MCF 10A (cell line): ENCODE data around the gene TM9SF2. TPM values are rescaled to one million over a fixed set of nuclear protein-coding genes. Genes with fewer than 3 reads are reported as not detected.

Source experiments
- BruUV-seq: library from RNA; stranded (reverse); fragments of 400-500 nt; replicated peaks from 2 replicates; lab custom pipeline; 2021; lab: Mats Ljungman, UMichigan
- CTCF ChIA-PET: fragments of 300-600 bp; sonication (Branson Sonifier 250); formaldehyde crosslinking; extraction: SDS; loops from one replicate; lab custom pipeline; 2021; ENCODE audit warnings: antibody characterized with exemption, inconsistent platforms; lab: Yijun Ruan, JAX
- POLR2A ChIA-PET: fragments of 300-600, 350-650 bp; sonication (Branson Sonifier 250); formaldehyde crosslinking; extraction: SDS; loops from one replicate; lab custom pipeline; 2020; ENCODE audit warnings: antibody characterized with exemption, inconsistent platforms; lab: Yijun Ruan, JAX
- DNase-seq: peaks from one replicate; pipeline ENCODE4 v3.0.0-alpha.2; 2018; ENCODE audit not compliant: unreplicated experiment
- H3K27ac Mint-ChIP-seq: one replicate; pipeline ENCODE4 v1.8.0; 2022; ENCODE audit warnings: mild to moderate bottlenecking, low read depth, mixed read lengths; ENCODE audit not compliant: unreplicated experiment
- H3K27me3 Mint-ChIP-seq: one replicate; pipeline ENCODE4 v1.8.0; 2022; ENCODE audit warnings: mixed read lengths; ENCODE audit not compliant: insufficient read depth, unreplicated experiment
- H3K36me3 Mint-ChIP-seq: one replicate; pipeline ENCODE4 v1.8.0; 2022; ENCODE audit warnings: mild to moderate bottlenecking, moderate library complexity, mixed read lengths; ENCODE audit not compliant: insufficient read depth, unreplicated experiment
- H3K4me1 Mint-ChIP-seq: one replicate; pipeline ENCODE4 v1.8.0; 2022; ENCODE audit warnings: mixed read lengths; ENCODE audit not compliant: insufficient read depth, unreplicated experiment
- H3K4me3 Mint-ChIP-seq: one replicate; pipeline ENCODE4 v1.8.0; 2022; ENCODE audit warnings: mild to moderate bottlenecking, moderate library complexity, mixed read lengths; ENCODE audit not compliant: unreplicated experiment
- H3K9me3 Mint-ChIP-seq: one replicate; pipeline ENCODE4 v1.8.0; 2022; ENCODE audit warnings: mixed read lengths; ENCODE audit not compliant: unreplicated experiment
- CTCF ChIP-seq: fragments of 200-600 bp; IDR thresholded peaks from one replicate; pipeline ENCODE4 v1.8.0; 2022; ENCODE audit warnings: antibody characterized with exemption, mild to moderate bottlenecking; ENCODE audit not compliant: unreplicated experiment
- intact Hi-C: fragments of 100-400 bp; cut with micrococcal nuclease; formaldehyde crosslinking; loops from 2 replicates; pipeline ENCODE4 v1.14.1; 2022
- total RNA-seq: library from RNA; stranded (reverse); gene quantifications from 2 replicates; pipeline ENCODE4 v1.2.3, GENCODE V29; 2022

Gene TM9SF2
- total RNA-seq, 1 experiment from 2014 or later: 71.1 TPM

- DNase-seq: peak; percentile 59
- Mint-ChIP-seq H3K27ac (no peak overlapping the region), H3K27me3 (peaks cover 15% of the 10 kb centered on the region), H3K4me1 (peaks cover 17% of the 10 kb centered on the region), H3K36me3 (no peaks in the 10 kb centered on the region), H3K4me3 (no peak overlapping the region), H3K9me3 (no peaks in the 10 kb centered on the region)
- TF ChIP-seq CTCF: no peak
- ChIA-PET POLR2A (interaction anchor here (0.6 kb wide), 1 partner anchor 1478 kb away, joined by 3 read pairs; no protein-coding TSS in a partner anchor), CTCF (interaction anchor here (1.0 kb wide), 1 partner anchor 22 kb away, joined by 3 read pairs; no protein-coding TSS in a partner anchor)
- intact Hi-C loops: no loop called here
- no TSS peak for BruUV-seq
Observed at GRCh38 chr13:99469041-99469440, 32.2 kb upstream of the TM9SF2 start.

- DNase-seq: no peak
- Mint-ChIP-seq H3K4me3 (no peak overlapping the region), H3K9me3 (no peaks in the 10 kb centered on the region), H3K4me1 (peaks cover 17% of the 10 kb centered on the region), H3K27ac (no peak overlapping the region), H3K27me3 (peaks cover 15% of the 10 kb centered on the region), H3K36me3 (no peaks in the 10 kb centered on the region)
- ChIA-PET POLR2A (no interaction called here), CTCF (interaction anchor here (0.6 to 1.0 kb wide), 4 partner anchors 32 to 763 kb away, joined by 3 to 5 read pairs (median 3); no protein-coding TSS in a partner anchor)
- no peak for TF ChIP-seq CTCF
- intact Hi-C loops: no loop called here
- BruUV-seq: no TSS peak
Observed at GRCh38 chr13:99470027-99470426, 31.2 kb upstream of the TM9SF2 start.

- Mint-ChIP-seq H3K9me3 (no peaks in the 10 kb centered on the region), H3K4me3 (no peak overlapping the region), H3K27me3 (peaks cover 15% of the 10 kb centered on the region), H3K4me1 (peaks cover 17% of the 10 kb centered on the region), H3K36me3 (no peaks in the 10 kb centered on the region), H3K27ac (no peak overlapping the region)
- BruUV-seq: no TSS peak
- peak; percentile 12 for DNase-seq
- POLR2A ChIA-PET: no interaction called here
- intact Hi-C loops: no loop called here
- no peak for TF ChIP-seq CTCF
- CTCF ChIA-PET: interaction anchor here (0.7 to 2.2 kb wide), 2 partner anchors 11 to 34 kb away, joined by 4 to 7 read pairs; no protein-coding TSS in a partner anchor
Observed at GRCh38 chr13:99471221-99472121, 29.8 kb upstream of the TM9SF2 start.

GRCh38 chr13:99472122-99472440 is 29.2 kb upstream of the TM9SF2 start:
- no peak for DNase-seq
- intact Hi-C loops: no loop called here
- BruUV-seq: no TSS peak
- no peaks in the 10 kb centered on the region for H3K9me3 Mint-ChIP-seq
- TF ChIP-seq CTCF: no peak
- no peaks in the 10 kb centered on the region for H3K36me3 Mint-ChIP-seq
- peaks cover 15% of the 10 kb centered on the region for H3K27me3 Mint-ChIP-seq
- no peak overlapping the region for H3K27ac Mint-ChIP-seq
- POLR2A ChIA-PET: no interaction called here
- H3K4me1 Mint-ChIP-seq: peaks cover 17% of the 10 kb centered on the region
- CTCF ChIA-PET: interaction anchor here (0.5 to 2.2 kb wide), 4 partner anchors 10 to 762 kb away, joined by 3 to 7 read pairs (median 4); no protein-coding TSS in a partner anchor
- H3K4me3 Mint-ChIP-seq: no peak overlapping the region
